ENCODE results near the gene RNASE3. TPM values are rescaled to one million over a fixed set of nuclear protein-coding genes. Genes with fewer than 3 reads are reported as not detected.
"Not testable (repeated sequence)": the region's sequence is repeated elsewhere in the genome, so short reads cannot be mapped to it uniquely, and the experiment has no call there.

The RNASE3 gene
- total RNA-seq, 1 experiment from 2014 or later = not detected

GRCh38 chr14:20919038-20919756, 28.0 kb downstream of the RNASE3 start:
- DNase-seq (ENCODE audit: low read depth) = peak; percentile 5

- not testable (repeated sequence) for DNase-seq (ENCODE audit: low read depth)
These were observed 32.6 kb downstream of the RNASE3 start for GRCh38 chr14:20923766-20924297.

- DNase-seq (ENCODE audit: low read depth) = peak; percentile 23
These were observed 43.1 kb downstream of the RNASE3 start for GRCh38 chr14:20934148-20934762.

- DNase-seq (ENCODE audit: low read depth) = no peak
These were observed 44.3 kb downstream of the RNASE3 start for GRCh38 chr14:20935303-20935984.

Other genes with a start within 250 kb of the RNASE3 start
- not detected in 2 replicates for gene OR6S1, start 249.7 kb upstream of the RNASE3 start, total RNA-seq (2014; rRNA removed; shearing (Covaris generic))
- gene RNASE4, start 206.8 kb upstream of the RNASE3 start, total RNA-seq (2014; rRNA removed; shearing (Covaris generic)) = 8.1 and 14.2 TPM in 2 replicates
- 6.3 and 7.4 TPM in 2 replicates for gene ANG, start 202.6 kb upstream of the RNASE3 start, total RNA-seq (2014; rRNA removed; shearing (Covaris generic))
- not detected in 2 replicates for gene EDDM3A, start 145.5 kb upstream of the RNASE3 start, total RNA-seq (2014; rRNA removed; shearing (Covaris generic))
- not detected in 2 replicates for gene EDDM3B, start 123.0 kb upstream of the RNASE3 start, total RNA-seq (2014; rRNA removed; shearing (Covaris generic))
- gene RNASE6, start 110.1 kb upstream of the RNASE3 start, total RNA-seq (2014; rRNA removed; shearing (Covaris generic)) = not detected in 2 replicates
- gene RNASE1, start 88.5 kb upstream of the RNASE3 start, total RNA-seq (2014; rRNA removed; shearing (Covaris generic)) = 1.1 and 2.2 TPM in 2 replicates
- gene RNASE2, start 64.1 kb downstream of the RNASE3 start, total RNA-seq (2014; rRNA removed; shearing (Covaris generic)) = not detected in 2 replicates
- 52.9 and 72.0 TPM in 2 replicates for gene METTL17, start 98.6 kb downstream of the RNASE3 start, total RNA-seq (2014; rRNA removed; shearing (Covaris generic))
- gene SLC39A2, start 107.9 kb downstream of the RNASE3 start, total RNA-seq (2014; rRNA removed; shearing (Covaris generic)) = 0.12 TPM in 1 of 2 replicates, not detected in the other
- gene NDRG2, start 133.7 kb downstream of the RNASE3 start, total RNA-seq (2014; rRNA removed; shearing (Covaris generic)) = 0.96 and 2.1 TPM in 2 replicates
- gene TPPP2, start 138.8 kb downstream of the RNASE3 start, total RNA-seq (2014; rRNA removed; shearing (Covaris generic)) = not detected in 2 replicates
- gene RNASE13, start 143.4 kb downstream of the RNASE3 start, total RNA-seq (2014; rRNA removed; shearing (Covaris generic)) = not detected in 2 replicates
- gene RNASE7, start 151.0 kb downstream of the RNASE3 start, total RNA-seq (2014; rRNA removed; shearing (Covaris generic)) = not detected in 2 replicates
- not detected in 2 replicates for gene RNASE8, start 166.4 kb downstream of the RNASE3 start, total RNA-seq (2014; rRNA removed; shearing (Covaris generic))
- gene ARHGEF40, start 178.9 kb downstream of the RNASE3 start, total RNA-seq (2014; rRNA removed; shearing (Covaris generic)) = 26.0 and 38.4 TPM in 2 replicates
- gene ZNF219, start 207.3 kb downstream of the RNASE3 start, total RNA-seq (2014; rRNA removed; shearing (Covaris generic)) = 2.9 and 4.2 TPM in 2 replicates
- gene TMEM253, start 209.7 kb downstream of the RNASE3 start, total RNA-seq (2014; rRNA removed; shearing (Covaris generic)) = not detected in 2 replicates